ENCODE measurements around the gene SYT15.
A peak's percentile ranks its signal among the peaks of the same experiment; 100 is the strongest.

Gene SYT15

GRCh38 chr10:46545861-46546590, 32.9 kb upstream of the SYT15 start:
- no peak for DNase-seq

- DNase-seq, result no peak
These were observed 32.1 kb upstream of the SYT15 start for GRCh38 chr10:46546591-46547540.

- no peak for DNase-seq
These were observed 31.1 kb upstream of the SYT15 start for GRCh38 chr10:46547541-46548497.

GRCh38 chr10:46548498-46549090, 30.3 kb upstream of the SYT15 start:
- peak; percentile 82 for DNase-seq

- no peak for DNase-seq
These were observed 29.5 kb upstream of the SYT15 start for GRCh38 chr10:46549171-46550075.

GRCh38 chr10:46550076-46550790, 28.7 kb upstream of the SYT15 start:
- DNase-seq, result no peak

- no peak for DNase-seq
These were observed 27.9 kb upstream of the SYT15 start for GRCh38 chr10:46550795-46551700.

- no peak for DNase-seq
These were observed 27.0 kb upstream of the SYT15 start for GRCh38 chr10:46551701-46552525.

- no peak for DNase-seq
These were observed 26.2 kb upstream of the SYT15 start for GRCh38 chr10:46552526-46553237.

- no peak for DNase-seq
These were observed 25.5 kb upstream of the SYT15 start for GRCh38 chr10:46553238-46554049.

- DNase-seq, result no peak
These were observed 24.7 kb upstream of the SYT15 start for GRCh38 chr10:46554166-46554781.

- DNase-seq, result no peak
These were observed 23.6 kb upstream of the SYT15 start for GRCh38 chr10:46555366-46555712.

GRCh38 chr10:46555713-46556514, 23.0 kb upstream of the SYT15 start:
- DNase-seq, result no peak

GRCh38 chr10:46556515-46557318, 22.2 kb upstream of the SYT15 start, which contains the start of gene GPRIN2:
TSS of gene GPRIN2 (minus strand) at chr10:46556658. CDS start at chr10:46550736, 5,922 bp downstream.
- DNase-seq, result peak; percentile 35

All from kidney glomerular epithelial cell (primary cell).